SKM-1 treated with dmso at 0.1 percent for 144 hours (cell line): Measurements from ENCODE around the gene BDH1.

ENCODE experiments used
- DNase-seq: peaks from one replicate; lab custom pipeline; 2025; ENCODE audit not compliant: unreplicated experiment; lab: John Stamatoyannopoulos, UW

Gene BDH1

GRCh38 chr3:197507541-197507940 lies 48.2 kb downstream of the BDH1 start:
- DNase-seq = no peak

GRCh38 chr3:197507081-197507480 lies 48.7 kb downstream of the BDH1 start:
- no peak for DNase-seq

GRCh38 chr3:197505796-197506548 lies 49.8 kb downstream of the BDH1 start:
- DNase-seq = no peak

- DNase-seq = no peak
Observed at GRCh38 chr3:197504641-197505121, 51.1 kb downstream of the BDH1 start.

- DNase-seq = no peak
Observed at GRCh38 chr3:197504229-197504628, 51.5 kb downstream of the BDH1 start.

GRCh38 chr3:197503652-197504051 lies 52.1 kb downstream of the BDH1 start:
- no peak for DNase-seq

- peak; percentile 45 for DNase-seq
Observed at GRCh38 chr3:197501879-197502620, 53.7 kb downstream of the BDH1 start.

- no peak for DNase-seq
Observed at GRCh38 chr3:197501496-197501878, 54.3 kb downstream of the BDH1 start.

- DNase-seq = no peak
Observed at GRCh38 chr3:197500812-197501211, 55.0 kb downstream of the BDH1 start.

- no peak for DNase-seq
Observed at GRCh38 chr3:197499427-197499826, 56.3 kb downstream of the BDH1 start.

GRCh38 chr3:197498499-197499241 lies 57.1 kb downstream of the BDH1 start:
- no peak for DNase-seq

- DNase-seq = no peak
Observed at GRCh38 chr3:197496746-197497125, 59.0 kb downstream of the BDH1 start.

GRCh38 chr3:197495999-197496745 lies 59.6 kb downstream of the BDH1 start:
- DNase-seq = no peak

GRCh38 chr3:197495499-197495898 lies 60.3 kb downstream of the BDH1 start:
- no peak for DNase-seq

- no peak for DNase-seq
Observed at GRCh38 chr3:197495059-197495455, 60.7 kb downstream of the BDH1 start.

- no peak for DNase-seq
Observed at GRCh38 chr3:197494366-197495058, 61.3 kb downstream of the BDH1 start.

- no peak for DNase-seq
Observed at GRCh38 chr3:197493049-197493448, 62.7 kb downstream of the BDH1 start.

- DNase-seq = no peak
Observed at GRCh38 chr3:197491923-197492664, 63.7 kb downstream of the BDH1 start.

GRCh38 chr3:197491478-197491877 lies 64.3 kb downstream of the BDH1 start:
- DNase-seq = no peak
